Gastrocnemius medialis (tissue), 4 donors: ENCODE results near the gene HOXA7.

ENCODE experiments used
- POLR2A ChIP-seq, 2 donors: fragments of 450-650 bp; IDR thresholded peaks; one replicate each; pipeline ENCODE4 v1.6.1; 2017; ENCODE audit warnings: antibody characterized with exemption in 2 of 2, mild to moderate bottlenecking in 2 of 2, moderate library complexity in 2 of 2
- TF ChIP-seq, protein P1 (sequence below), 5 experiments: fragments of 450-650 bp in 3 of 5; fragments of 200-600 bp in 2 of 5; sonication (generic) in 2 of 5; IDR thresholded peaks in 4 of 5; conservative IDR thresholded peaks in 1 of 5; 1 replicate in 4 of 5; 2 replicates in 1 of 5; pipeline ENCODE4 v1.5.1; 2016 to 2019; ENCODE audit warnings: antibody characterized with exemption in 5 of 5, mild to moderate bottlenecking in 3 of 5, moderate library complexity in 3 of 5

DNA sequence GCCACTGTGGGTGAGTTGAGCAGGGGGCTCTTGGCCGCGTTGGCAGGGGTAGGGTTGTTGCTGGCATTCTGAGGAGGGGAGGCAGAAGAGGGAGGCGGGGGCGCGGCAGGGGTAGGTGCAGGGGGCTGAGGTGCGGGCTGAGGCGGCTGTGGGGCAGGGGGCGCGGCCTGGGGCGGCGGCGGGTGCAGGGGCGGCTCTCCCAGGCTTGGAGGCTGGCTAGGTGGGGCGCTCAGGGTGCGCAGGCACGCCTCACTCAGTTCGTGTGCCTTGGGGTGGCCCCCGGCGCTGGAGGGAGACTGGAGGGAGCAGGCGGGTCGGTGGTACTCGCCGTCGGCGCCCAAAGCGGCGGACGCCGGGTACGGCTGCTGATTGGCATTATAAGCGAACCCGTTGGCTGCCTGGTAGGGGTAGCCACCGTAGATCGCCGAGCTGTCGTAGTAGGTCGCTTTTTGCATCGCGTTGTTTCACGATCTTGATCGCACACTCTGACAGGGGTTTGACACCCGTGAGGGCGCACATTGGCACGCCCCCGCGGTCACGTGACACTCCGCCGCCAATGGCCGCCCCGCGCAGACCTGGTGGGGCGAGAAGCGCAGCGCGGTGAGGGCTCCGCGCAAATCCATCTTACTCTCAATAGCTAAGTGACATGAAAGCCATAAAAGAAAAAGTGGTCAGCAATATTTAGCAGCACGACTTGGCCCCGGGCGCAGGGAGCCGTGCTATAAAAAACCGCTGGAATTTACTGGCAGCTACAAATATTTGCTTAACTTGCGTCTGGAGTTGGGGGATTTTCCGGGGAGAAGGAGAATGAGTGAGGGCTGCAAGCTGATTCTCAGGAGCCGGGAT, 46.1 kb downstream of the HOXA7 start:
- TF ChIP-seq, protein P1, sequence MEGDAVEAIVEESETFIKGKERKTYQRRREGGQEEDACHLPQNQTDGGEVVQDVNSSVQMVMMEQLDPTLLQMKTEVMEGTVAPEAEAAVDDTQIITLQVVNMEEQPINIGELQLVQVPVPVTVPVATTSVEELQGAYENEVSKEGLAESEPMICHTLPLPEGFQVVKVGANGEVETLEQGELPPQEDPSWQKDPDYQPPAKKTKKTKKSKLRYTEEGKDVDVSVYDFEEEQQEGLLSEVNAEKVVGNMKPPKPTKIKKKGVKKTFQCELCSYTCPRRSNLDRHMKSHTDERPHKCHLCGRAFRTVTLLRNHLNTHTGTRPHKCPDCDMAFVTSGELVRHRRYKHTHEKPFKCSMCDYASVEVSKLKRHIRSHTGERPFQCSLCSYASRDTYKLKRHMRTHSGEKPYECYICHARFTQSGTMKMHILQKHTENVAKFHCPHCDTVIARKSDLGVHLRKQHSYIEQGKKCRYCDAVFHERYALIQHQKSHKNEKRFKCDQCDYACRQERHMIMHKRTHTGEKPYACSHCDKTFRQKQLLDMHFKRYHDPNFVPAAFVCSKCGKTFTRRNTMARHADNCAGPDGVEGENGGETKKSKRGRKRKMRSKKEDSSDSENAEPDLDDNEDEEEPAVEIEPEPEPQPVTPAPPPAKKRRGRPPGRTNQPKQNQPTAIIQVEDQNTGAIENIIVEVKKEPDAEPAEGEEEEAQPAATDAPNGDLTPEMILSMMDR (IDR thresholded peaks at IDR 0.05 in 4 of 5, conservative IDR thresholded peaks at IDR 0.05 in 1 of 5), result no peak
- TF ChIP-seq POLR2A (IDR thresholded peaks at IDR 0.05), result no peak
